HG02840 (cell line): ENCODE data around the gene FOXO3.
"Not testable (repeated sequence)": the region's sequence is repeated elsewhere in the genome, so short reads cannot be mapped to it uniquely, and the experiment has no call there.

ENCODE experiments used
- ATAC-seq: cut with Tn5 transposase; IDR thresholded peaks from one replicate; pipeline ENCODE4 v1.9.1; 2021; ENCODE audit warnings: mild to moderate bottlenecking, moderate library complexity, moderate number of reproducible peaks; ENCODE audit not compliant: unreplicated experiment, low FRiP score

Gene FOXO3

DNA sequence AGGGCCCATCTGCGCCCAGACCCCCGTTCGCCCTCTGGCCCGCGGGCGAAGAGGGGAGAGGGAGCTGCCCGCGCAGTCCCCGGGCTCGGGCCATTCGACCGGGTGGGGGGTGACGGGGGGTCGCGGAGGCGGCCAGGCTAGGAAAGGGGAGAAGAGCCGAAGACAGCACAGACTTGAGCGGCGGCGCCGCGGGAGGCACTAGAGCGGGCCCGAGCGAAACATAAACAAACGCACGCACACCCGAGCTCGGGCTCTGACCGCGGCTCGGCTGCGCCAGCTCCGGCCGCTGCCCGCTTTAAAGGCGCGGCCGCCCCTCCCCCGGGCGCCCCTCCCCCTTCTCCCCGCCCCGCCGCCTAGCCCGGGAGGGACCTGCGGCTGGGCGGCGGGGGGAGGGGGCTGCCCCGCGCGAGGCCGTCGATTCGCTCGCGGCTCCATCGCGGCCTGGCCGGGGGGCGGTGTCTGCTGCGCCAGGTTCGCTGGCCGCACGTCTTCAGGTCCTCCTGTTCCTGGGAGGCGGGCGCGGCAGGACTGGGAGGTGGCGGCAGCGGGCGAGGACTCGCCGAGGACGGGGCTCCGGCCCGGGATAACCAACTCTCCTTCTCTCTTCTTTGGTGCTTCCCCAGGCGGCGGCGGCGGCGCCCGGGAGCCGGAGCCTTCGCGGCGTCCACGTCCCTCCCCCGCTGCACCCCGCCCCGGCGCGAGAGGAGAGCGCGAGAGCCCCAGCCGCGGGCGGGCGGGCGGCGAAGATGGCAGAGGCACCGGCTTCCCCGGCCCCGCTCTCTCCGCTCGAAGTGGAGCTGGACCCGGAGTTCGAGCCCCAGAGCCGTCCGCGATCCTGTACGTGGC is at the start of gene FOXO3:
FOXO3 (plus strand) TSS at position 455 of the 846 bp plus-strand sequence; CDS start at position 747, 292 bp downstream.
- ATAC-seq = no peak

DNA sequence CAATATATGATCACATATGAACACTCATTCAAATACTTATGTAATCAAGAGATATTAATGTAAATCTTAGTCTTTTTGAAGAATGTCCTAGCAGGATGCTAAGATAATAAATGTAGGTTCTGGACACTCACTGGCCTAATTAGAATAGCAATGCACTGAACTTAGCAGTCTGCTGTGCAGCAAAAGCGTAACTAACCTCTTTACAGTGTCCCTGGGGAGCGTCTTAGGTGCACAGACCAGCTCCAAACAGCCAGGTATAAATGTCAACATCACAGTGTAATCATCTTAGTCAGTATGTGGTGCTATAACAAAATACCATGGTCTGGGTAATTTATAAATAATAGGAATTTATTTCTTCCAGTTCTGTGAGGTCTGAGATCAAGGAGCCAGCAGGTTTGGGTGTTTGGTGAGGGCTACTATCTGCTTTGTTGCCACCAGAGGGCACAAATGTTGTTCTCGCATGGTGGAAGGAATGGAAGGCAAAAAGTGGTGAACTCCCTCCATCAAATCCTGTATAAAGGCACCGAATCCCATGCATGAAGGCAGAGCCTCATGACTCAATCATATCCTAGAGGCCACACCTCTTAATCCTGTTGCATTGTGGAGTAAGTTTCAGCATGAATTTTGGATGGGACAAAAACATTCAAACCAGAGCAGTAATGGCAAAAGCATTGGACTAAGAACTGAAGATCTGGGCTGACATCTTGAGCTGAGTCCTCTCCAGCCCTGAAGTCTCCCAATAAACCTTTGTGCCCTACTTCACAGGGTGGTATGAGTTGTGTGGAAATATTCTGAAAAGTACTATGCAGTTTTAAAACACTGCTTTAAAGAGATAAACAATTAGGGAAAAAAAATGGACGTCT is 41.8 kb upstream of the FOXO3 start:
- ATAC-seq = no peak

DNA sequence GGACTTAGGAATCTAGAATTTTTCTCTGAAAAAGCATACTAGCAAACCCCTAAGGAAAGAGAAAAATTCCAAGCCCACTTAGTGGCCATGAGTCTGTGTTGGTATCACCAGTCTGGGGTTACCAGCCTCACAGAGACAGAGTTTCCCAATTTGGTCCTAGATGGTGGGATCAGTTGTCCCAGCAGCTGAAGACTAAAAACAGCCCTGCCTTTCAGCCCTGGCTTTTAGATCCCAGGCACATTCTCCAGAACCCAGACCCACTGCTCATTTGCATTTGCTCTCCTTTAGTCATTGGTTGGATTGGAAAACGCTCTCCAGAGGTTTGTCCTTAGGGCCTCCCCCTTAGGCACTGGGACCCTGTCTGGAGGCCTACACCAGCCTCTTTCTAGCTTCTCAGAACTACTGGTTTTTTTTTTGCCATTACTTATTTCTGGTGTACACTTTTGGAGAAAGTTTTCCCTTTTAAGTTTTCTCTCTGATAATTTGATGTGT is 39.1 kb upstream of the FOXO3 start:
- ATAC-seq = no peak

DNA sequence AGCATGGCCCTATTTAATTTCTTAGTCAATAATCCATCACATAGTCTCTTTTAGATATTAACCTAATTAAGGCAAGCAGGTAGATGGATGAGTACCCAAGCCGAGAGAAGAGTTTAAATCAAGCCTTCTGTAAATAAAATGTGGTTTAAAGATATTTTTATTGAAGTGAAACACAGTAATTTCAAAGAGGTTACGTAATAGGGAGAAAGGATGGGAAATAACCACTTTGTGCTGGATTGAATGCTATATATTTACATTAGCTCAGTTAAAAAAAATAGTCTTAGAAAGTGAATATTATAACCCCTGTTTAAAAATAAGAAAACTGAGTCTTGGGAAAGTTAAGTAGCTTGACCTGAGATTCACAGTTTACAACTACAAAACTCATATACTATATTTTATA is 37.0 kb upstream of the FOXO3 start:
- ATAC-seq = no peak

DNA sequence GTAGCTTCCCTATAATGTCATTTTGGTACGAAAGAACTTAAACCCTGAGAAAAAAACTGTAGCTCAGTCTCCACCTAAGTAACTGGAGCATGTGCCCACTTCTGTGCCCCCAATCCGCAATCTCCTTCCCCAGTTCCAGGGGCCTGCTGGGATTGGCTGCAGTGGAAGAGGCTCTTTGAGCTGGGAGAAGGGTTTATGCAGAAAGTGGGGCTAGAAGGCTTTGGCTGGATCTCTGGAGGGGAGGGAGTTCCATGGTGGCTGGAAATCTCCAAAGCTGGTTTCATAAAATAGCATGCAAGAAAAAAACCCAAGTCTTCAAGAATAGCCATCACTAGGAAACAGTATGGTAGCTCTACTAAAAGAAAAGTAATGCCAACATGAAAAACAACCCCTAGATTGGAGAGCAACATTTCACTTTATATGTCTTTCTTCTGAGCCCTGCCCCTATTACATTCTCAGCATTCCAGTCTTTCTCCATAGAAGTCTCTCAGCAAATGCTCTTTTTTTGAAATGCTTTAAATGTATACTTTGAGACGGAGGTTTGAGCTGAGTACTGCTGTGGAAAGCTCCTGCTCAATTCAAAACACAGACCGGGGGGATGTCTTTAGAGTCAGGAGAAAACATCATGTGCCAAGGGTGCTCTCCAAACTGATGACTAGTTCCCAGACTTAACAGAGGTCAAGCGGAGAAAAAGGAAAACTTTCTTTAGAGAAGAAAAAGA is 36.0 kb upstream of the FOXO3 start:
- ATAC-seq = no peak

DNA sequence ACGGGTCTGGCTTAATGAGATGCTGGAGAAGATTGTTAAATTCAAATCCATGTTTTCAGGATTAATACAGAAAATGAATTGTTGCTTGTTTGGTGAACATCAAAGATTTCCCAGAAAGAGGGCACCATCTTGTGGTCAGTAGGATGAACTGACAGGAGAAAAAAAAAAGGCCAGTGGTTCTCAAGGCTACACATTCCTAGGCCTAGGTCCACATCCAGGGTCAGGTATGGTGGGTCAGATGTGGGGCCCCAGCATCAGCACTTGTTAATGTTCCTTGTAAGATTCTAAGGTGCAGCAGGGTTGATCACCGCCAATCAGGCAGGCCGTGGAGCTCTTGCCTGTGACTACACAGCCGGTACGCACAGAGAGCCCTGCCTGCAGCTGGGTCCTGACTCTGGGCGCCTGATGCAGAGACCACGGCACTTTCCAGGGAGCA is 34.0 kb upstream of the FOXO3 start:
- ATAC-seq = no peak

DNA sequence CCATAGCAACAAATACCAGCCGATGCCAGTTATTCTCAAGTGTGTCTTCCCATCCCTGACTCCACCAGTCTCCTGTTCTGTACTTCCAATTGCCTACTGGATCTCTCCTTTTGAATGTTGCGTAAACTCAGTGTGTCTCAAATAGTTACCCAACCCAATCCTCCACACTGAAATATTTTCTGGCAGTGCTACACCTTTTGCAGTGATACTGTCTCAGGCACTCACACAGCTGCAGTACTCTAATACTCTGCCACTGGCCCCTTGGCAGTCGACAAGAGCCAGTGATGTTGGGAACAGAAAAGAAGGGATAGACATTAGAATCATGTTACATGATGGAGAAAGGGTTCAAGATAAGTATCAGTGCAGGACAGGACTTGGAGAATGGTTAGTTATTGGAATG is 31.8 kb upstream of the FOXO3 start:
- no peak for ATAC-seq

DNA sequence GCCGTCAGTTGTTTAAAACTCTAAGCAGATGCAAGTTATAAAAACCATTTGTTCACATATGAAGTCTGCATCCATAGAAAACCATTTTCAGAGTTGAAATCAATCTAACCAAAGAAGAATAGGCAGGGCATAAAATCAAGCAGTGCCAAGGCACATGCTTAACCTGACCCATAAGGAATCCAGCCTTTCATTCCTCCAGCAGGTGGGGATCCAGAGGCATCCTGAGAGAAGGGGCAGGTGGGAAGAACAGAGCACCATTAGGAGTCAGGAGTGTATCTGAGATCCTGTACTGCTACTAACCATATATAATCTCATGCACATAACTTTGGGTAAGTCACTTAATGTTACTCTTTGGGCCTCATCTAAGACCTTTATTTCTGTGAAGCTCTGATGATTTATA is 29.4 kb upstream of the FOXO3 start:
- ATAC-seq = no peak

DNA sequence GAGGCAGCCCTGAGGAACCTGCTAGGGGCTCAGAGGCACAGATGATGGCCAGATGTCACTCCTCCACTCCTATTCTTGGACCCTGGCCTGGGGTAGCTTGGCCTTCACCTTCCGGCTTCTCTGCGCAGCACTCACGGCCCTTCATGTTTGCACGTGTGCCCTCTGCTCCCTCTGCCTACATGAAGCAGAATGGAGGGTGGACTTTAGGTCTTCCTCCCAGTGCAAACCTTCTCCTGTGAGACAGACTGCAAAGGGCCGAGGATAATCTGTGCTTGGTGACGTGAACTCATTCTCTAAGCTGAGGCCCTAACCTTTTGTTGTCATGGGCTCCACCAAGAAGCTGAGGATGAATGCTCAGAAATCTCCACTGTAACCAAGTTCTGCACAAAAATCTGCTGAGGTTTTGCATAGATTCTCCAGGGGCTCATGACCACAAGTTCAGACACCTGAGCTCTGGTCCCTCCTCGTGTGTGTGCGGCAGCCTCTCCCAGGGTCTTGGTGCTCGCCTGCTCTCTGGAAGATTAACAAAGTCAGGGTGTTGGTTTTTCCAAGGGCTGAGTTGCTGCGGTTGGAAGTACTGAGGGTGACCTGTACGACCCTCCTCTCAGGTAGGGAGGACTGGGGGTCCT is 25.5 kb upstream of the FOXO3 start:
- no peak for ATAC-seq

DNA sequence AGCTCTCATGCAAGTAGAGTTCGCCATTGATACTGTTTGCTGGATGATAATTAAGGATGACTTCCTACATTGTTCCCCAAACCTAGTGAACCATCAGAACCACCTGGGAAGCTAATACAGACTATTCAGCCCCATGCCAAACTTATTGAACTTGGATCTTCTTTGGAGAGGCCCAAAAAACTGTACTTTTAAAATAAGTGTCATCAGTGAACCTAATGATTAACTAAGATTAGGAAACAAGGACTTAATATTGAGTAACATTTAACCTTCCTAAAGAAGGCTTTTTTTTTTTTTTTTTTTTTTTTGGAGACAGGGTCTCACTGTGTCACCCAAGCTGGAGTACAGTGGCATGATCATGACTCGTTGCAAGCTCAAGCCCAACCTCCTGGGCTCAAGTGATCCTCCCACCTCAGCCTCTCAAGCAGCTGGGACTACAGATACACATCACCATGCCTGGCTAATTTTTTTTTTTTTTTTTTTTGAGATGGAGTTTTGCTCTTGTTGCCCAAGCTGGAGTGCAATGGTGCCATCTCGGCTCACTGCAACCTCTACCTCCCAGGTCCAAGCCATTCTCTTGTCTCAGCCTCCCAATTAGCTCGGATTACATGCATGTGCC is 24.7 kb upstream of the FOXO3 start:
- ATAC-seq = not testable (repeated sequence)

DNA sequence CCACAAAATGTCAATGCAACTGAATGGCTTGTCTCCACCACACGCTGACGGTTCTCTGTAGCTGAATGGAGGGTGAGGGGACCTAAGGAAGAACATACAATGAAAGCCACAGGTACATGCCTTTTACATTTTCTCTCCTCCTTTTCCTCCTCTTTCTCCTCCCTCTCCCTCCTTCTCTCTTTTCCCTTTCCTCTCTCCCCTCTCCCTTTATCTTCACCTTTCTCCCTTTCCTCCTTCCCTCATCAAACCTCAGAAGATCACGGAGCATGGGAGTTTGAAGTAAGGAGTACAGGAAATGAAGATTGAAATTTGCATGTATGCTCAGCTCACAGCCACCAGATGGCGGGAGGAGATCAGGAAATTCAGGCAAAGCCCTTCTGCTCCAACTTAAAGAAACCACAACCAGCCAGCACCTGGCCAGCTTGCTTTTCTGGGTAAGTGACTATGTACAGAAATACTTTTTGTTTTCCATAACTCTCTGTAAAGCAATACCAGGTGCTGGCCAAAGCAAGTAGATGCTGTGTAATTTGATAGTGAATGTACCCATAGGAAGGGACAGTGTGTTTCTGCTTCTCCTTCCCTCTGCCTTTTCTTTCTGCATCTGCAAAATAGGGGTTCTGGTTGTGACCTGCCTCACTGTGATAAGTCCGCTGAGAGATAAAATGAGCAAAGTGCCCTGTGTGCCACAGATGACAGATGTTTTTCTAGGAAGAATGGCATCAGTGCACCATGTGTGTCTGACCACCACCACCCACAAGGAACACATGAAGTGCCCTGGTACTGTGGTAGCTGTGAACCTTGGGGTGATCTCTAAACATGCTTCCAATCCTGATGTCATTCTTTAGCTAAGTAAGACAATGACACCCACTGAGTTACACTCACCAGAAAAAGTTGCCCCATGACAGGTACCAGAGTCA is 18.6 kb upstream of the FOXO3 start:
- ATAC-seq = no peak

DNA sequence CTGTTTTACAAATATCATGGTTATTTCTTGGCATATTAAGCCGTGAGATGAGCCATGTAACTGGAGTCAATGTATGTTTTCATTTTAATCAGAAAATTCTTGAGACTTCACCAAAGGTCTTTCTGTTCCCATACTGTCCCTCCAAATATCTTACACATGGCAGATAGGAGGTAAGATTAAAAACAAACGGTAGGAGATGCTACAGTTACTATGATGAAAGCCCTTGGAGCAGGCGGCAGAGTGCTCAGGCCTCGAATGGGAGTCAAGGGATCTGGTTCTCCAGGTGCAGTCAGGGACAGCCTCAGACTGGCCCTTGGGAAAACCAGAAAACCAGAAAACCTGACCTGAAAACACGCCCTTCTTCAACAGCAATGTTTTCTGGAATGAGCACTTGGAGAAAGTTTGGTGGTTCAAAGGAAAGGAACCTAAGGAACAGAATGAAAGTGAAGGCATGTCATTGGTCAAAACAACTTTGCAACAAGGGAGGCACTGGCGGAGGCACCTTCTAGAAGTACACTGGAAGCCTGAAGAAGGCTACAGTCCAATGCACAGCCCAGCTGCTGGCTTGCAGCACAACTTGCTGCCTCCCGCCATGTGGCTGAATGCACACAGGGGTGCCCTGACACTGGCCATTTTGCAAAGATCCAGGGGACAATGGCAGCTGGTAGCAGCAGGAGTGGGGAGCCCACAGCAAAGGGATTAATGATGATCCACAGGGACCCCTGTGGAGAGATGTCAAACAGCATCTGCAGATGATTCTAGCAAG is 17.4 kb upstream of the FOXO3 start:
- ATAC-seq = no peak

DNA sequence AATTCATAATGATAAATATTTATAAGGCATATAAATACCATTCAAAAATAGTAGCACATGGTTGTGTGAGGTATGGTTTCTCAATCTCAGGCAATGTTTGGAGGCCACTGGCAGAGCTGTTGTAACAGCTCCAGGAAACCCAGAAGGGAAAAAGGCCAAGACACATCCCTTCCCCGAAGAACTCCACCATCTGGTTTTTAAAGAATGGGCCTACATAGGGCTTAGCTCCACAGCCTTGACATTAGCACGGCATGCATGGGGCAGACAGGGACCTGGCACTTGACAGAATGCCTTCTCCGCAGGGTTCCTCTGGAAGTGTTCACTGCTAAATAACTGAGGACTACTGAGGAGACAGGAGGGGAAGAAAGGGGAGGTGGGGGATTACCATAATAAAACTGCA is 16.1 kb upstream of the FOXO3 start:
- no peak for ATAC-seq

DNA sequence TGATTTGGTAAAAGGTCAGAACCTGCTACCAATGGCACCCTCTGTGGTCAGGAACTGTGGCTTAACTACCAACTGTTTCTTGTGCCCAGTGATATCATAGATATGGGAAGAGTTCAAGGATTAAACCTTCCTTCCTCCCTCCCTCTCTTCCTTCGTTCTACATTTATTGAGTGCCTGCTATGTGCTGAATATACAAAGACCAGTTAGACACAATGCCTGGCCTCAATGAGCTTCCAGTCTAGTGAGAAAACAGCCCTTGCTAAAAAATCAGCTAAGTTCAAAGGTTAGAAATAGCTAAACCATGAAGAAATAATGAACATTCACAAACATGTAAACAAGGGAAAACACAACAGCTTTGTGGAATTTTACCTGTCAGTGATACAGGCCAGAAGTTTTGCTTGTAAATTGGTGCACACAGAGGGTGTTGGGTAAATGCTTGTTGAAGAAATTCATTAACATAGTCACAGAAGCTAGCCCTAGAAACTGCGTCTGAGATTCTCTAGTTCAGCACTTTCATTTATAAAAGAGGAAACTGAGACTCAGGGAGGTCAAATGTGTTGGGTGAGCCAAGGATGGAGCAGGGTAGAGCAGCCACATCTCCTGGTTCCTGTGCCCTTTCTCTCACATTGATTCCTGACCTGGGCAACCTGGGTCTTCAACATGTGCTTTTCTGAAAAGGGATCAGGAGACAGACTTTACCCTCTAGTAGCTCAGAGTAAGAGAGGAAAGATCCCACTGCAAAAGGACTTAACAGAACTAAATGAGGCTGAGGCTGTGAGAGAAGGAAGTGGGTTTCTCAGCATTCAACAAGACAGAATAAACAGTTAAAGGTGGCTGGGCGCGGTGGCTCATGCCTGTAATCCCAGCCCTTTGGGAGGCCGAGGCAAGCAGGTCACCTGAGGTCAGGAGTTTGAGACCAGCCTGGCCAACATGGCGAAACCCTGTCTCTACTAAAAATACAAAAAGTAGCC is 14.4 kb upstream of the FOXO3 start:
- no peak for ATAC-seq

DNA sequence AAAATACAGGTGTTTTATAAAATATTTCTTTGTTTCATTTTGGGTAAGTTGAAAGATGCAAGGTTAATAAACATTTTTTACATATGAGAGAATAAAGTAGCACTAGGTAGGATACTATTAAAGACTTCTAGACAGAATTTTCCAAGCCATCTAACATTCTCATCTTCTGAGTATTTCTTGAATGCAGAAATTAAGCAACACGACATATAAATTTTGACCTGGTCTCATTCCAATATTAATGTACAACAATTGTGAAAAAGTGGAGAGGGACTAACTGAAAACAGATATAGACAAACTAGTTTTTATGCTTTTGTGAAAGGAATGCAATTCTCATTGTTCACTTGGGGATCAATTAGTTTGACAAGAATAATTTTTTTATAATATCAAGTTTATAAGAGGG is 11.5 kb upstream of the FOXO3 start:
- ATAC-seq = no peak

DNA sequence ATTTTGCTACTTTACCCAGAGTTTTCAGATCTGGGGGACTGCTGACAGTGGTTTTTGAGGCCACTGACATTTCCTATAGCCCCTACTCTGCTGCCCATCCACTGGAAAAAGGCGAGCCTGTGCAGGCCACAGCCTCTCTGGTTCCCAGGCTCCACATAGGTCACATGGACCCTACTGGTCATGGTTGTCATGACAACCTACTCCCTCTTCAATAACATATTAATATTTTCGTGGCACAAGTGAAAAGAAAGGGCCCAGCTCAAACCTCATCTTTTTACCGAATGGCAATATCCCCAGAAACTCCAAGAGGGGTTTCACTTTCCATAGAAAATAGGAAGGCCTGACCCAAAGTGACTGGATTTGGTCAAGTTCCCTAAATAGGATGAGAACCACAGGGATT is 11.0 kb upstream of the FOXO3 start:
- ATAC-seq = no peak

DNA sequence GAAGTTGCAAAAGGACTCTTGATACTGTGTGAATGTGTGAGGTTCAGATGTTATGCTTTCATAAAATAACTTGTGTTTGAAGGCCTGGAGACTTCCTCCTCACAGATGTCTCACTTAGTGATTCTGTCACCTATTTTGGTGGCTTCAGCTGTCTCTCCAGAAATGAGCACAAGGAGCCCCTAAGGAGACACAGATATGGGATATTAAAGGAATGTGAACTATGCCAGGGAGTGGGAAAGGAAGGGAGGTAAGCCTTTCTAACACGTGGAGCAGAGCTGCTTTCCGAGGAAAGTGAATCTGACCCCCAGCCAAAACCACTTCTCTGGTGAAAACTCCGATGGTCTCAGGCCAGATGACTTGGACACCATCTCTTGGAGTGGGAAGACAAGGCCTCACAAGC is 10.5 kb upstream of the FOXO3 start:
- ATAC-seq = no peak
